ENCODE measurements around the gene FILIP1.
A peak's percentile ranks its signal among the peaks of the same experiment; 100 is the strongest.

Gene FILIP1

GRCh38 chr6:75333676-75334200, 159.9 kb downstream of the FILIP1 start:
- no peak for TF ChIP-seq CTCF (conservative IDR thresholded peaks at IDR 0.05; ENCODE audit: control insufficient read depth, insufficient read depth, low read depth, low read length)
- H3K4me3 ChIP-seq (ENCODE audit: control insufficient read depth, low read depth, low read length) = no peak overlapping the region
- DNase-seq (ENCODE audit: low read depth) = no peak

GRCh38 chr6:75331151-75331550, 162.4 kb downstream of the FILIP1 start:
- no peak overlapping the region for H3K4me3 ChIP-seq (ENCODE audit: control insufficient read depth, low read depth, low read length)
- no peak for TF ChIP-seq CTCF (conservative IDR thresholded peaks at IDR 0.05; ENCODE audit: control insufficient read depth, insufficient read depth, low read depth, low read length)
- DNase-seq (ENCODE audit: low read depth) = peak; percentile 92

GRCh38 chr6:75329703-75330102, 163.9 kb downstream of the FILIP1 start:
- DNase-seq (ENCODE audit: low read depth) = no peak
- no peak overlapping the region for H3K4me3 ChIP-seq (ENCODE audit: control insufficient read depth, low read depth, low read length)
- no peak for TF ChIP-seq CTCF (conservative IDR thresholded peaks at IDR 0.05; ENCODE audit: control insufficient read depth, insufficient read depth, low read depth, low read length)

GRCh38 chr6:75327807-75328206, 165.8 kb downstream of the FILIP1 start:
- H3K4me3 ChIP-seq (ENCODE audit: control insufficient read depth, low read depth, low read length) = no peak overlapping the region
- no peak for TF ChIP-seq CTCF (conservative IDR thresholded peaks at IDR 0.05; ENCODE audit: control insufficient read depth, insufficient read depth, low read depth, low read length)
- DNase-seq (ENCODE audit: low read depth) = no peak

GRCh38 chr6:75326557-75327258, 166.9 kb downstream of the FILIP1 start:
- H3K4me3 ChIP-seq (ENCODE audit: control insufficient read depth, low read depth, low read length) = no peak overlapping the region
- no peak for TF ChIP-seq CTCF (conservative IDR thresholded peaks at IDR 0.05; ENCODE audit: control insufficient read depth, insufficient read depth, low read depth, low read length)
- peak; percentile 51 for DNase-seq (ENCODE audit: low read depth)

GRCh38 chr6:75318900-75319299, 174.7 kb downstream of the FILIP1 start:
- TF ChIP-seq CTCF (conservative IDR thresholded peaks at IDR 0.05; ENCODE audit: control insufficient read depth, insufficient read depth, low read depth, low read length) = no peak
- no peak for DNase-seq (ENCODE audit: low read depth)
- H3K4me3 ChIP-seq (ENCODE audit: control insufficient read depth, low read depth, low read length) = no peak overlapping the region
